HepG2 (cell line): ENCODE measurements around the gene EZH1. TPM values are rescaled to one million over a fixed set of nuclear protein-coding genes. Genes with fewer than 3 reads are reported as not detected.

Source experiments
- CHD2 ChIP-seq: IDR thresholded peaks from 2 replicates; pipeline ENCODE4 v1.6.1; 2011; ENCODE audit warnings: low read depth, low read length, improper control_type of control experiment
- SMAD3 ChIP-seq: sonication (generic); formaldehyde crosslinking; IDR thresholded peaks from 2 replicates; pipeline ENCODE4 v1.4.0; 2020; ENCODE audit warnings: missing genetic modification reagents
- TCF7 ChIP-seq: sonication (generic); IDR thresholded peaks from 2 replicates; pipeline ENCODE4 v1.6.1; 2016; ENCODE audit warnings: antibody characterized with exemption, low read depth
- ZNF382 ChIP-seq: sonication (generic); formaldehyde crosslinking; IDR thresholded peaks from 2 replicates; pipeline ENCODE4 v1.5.0; 2020; ENCODE audit warnings: missing genetic modification reagents, mild to moderate bottlenecking, borderline replicate concordance
- ZNF562 ChIP-seq: sonication (generic); formaldehyde crosslinking; IDR thresholded peaks from 2 replicates; pipeline ENCODE4 v1.8.0; 2022; ENCODE audit warnings: missing genetic modification reagents, borderline replicate concordance
- polyA plus RNA-seq, 8 experiments: library from polyadenylated mRNA; depleted of rRNA in 3 of 8; stranded (reverse) in 7 of 8; unstranded in 1 of 8; fragments of >200 nt; fragmentation: Illumina TruSeq in 4 of 8; extraction: Trizol in 4 of 8; gene quantifications; 2 replicates each; pipeline versions ENCODE4 v1.2.1 to v1.2.3, GENCODE V29; 2011 to 2016; ENCODE audit warnings: low read depth in 4 of 8, missing spikeins in 1 of 8, mixed read lengths in 1 of 8; ENCODE audit not compliant: insufficient read depth in 1 of 8
- total RNA-seq, 5 experiments: library from RNA; depleted of rRNA; stranded (reverse); fragments of >200 nt; fragmentation: Illumina TruSeq; extraction: Trizol; gene quantifications; 2 replicates each; pipeline ENCODE4 v1.2.3, GENCODE V29; 2016; ENCODE audit warnings: low read depth in 1 of 5
- TF ChIP-seq, protein P1 (sequence below): sonication (generic); formaldehyde crosslinking; IDR thresholded peaks from 2 replicates; pipeline ENCODE4 v1.4.0; 2020; ENCODE audit warnings: missing genetic modification reagents, borderline replicate concordance
- TF ChIP-seq, protein P2 (sequence below): sonication (generic); formaldehyde crosslinking; IDR thresholded peaks from 2 replicates; pipeline ENCODE4 v1.8.1; 2022; ENCODE audit warnings: mild to moderate bottlenecking, missing genetic modification reagents
- TF ChIP-seq, protein P3 (sequence below): sonication (generic); formaldehyde crosslinking; conservative IDR thresholded peaks from 2 replicates; pipeline ENCODE4 v1.4.0; 2020; ENCODE audit warnings: mild to moderate bottlenecking, missing genetic modification reagents, moderate library complexity
- TF ChIP-seq, protein P4 (sequence below): sonication (generic); formaldehyde crosslinking; IDR thresholded peaks from 2 replicates; pipeline ENCODE4 v1.8.0; 2022; ENCODE audit warnings: mild to moderate bottlenecking, missing genetic modification reagents; ENCODE audit not compliant: insufficient replicate concordance
- TF ChIP-seq, protein P5 (sequence below): sonication (generic); formaldehyde crosslinking; IDR thresholded peaks from 2 replicates; pipeline ENCODE4 v1.8.0; 2022; ENCODE audit warnings: mild to moderate bottlenecking, missing genetic modification reagents, borderline replicate concordance

EZH1 gene
- total and polyA plus RNA-seq, 2 of the 13 experiments (the other 11 are each of a cell fraction or from before 2014, with no cell fraction given), result 11.6 to 24.0 TPM

DNA sequence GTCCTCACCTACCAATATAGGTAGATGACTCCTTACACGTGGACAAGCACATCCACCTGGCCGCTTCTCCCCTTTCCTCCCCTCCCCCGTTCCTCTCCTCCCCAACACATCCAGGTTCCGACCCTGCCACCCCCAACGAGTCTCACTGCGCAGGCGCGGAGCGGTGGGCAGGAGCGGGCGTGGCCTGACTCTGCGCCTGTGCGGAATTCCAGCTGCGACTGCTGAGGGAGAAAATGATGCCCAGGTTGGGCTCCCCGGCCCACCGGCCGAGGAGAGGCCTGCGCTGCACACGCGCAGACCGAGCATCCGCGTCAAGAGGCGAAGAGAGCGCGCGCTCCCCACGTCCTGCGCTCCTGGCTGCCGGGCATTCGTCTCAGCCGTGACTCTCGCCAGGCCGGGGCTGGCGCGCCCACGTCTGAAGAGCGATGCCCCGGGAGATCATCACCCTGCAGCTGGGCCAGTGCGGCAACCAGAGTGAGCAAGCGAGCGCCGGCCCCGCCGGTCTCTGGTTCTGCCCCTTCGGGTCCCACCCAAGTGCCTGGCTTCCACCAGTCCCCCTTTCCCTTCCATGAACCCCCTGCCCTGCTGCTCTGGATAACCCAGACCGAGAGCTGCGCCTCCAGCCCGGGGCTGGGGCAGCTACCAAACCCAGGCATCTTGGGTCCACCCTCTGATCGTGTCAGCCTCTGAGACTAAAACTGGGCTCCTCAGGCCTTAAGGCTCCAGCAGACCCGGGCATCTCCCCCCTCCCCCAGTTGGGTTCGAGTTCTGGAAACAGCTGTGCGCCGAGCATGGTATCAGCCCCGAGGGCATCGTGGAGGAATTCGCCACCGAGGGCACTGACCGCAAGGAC is 85.5 kb downstream of the EZH1 start, which contains the start of gene TUBG2 (continued):
- TF ChIP-seq, protein P1, sequence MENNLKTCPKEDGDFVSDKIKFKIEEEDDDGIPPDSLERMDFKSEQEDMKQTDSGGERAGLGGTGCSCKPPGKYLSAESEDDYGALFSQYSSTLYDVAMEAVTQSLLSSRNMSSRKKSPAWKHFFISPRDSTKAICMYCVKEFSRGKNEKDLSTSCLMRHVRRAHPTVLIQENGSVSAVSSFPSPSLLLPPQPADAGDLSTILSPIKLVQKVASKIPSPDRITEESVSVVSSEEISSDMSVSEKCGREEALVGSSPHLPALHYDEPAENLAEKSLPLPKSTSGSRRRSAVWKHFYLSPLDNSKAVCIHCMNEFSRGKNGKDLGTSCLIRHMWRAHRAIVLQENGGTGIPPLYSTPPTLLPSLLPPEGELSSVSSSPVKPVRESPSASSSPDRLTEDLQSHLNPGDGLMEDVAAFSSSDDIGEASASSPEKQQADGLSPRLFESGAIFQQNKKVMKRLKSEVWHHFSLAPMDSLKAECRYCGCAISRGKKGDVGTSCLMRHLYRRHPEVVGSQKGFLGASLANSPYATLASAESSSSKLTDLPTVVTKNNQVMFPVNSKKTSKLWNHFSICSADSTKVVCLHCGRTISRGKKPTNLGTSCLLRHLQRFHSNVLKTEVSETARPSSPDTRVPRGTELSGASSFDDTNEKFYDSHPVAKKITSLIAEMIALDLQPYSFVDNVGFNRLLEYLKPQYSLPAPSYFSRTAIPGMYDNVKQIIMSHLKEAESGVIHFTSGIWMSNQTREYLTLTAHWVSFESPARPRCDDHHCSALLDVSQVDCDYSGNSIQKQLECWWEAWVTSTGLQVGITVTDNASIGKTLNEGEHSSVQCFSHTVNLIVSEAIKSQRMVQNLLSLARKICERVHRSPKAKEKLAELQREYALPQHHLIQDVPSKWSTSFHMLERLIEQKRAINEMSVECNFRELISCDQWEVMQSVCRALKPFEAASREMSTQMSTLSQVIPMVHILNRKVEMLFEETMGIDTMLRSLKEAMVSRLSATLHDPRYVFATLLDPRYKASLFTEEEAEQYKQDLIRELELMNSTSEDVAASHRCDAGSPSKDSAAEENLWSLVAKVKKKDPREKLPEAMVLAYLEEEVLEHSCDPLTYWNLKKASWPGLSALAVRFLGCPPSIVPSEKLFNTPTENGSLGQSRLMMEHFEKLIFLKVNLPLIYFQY, result 0 out of 2 replicates have a peak, but pooled peaks have one; percentile 77
- TF ChIP-seq TCF7 (no peak), CHD2 (no peak), ZNF382 (CRISPR knock-in tag) (no peak), ZNF562 (CRISPR knock-in tag) (no peak), SMAD3 (CRISPR knock-in tag) (peak; percentile 35; the same call in 1 of the 2 replicates)
- TF ChIP-seq, protein P2, sequence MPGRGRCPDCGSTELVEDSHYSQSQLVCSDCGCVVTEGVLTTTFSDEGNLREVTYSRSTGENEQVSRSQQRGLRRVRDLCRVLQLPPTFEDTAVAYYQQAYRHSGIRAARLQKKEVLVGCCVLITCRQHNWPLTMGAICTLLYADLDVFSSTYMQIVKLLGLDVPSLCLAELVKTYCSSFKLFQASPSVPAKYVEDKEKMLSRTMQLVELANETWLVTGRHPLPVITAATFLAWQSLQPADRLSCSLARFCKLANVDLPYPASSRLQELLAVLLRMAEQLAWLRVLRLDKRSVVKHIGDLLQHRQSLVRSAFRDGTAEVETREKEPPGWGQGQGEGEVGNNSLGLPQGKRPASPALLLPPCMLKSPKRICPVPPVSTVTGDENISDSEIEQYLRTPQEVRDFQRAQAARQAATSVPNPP, result no peak
- TF ChIP-seq, protein P3, sequence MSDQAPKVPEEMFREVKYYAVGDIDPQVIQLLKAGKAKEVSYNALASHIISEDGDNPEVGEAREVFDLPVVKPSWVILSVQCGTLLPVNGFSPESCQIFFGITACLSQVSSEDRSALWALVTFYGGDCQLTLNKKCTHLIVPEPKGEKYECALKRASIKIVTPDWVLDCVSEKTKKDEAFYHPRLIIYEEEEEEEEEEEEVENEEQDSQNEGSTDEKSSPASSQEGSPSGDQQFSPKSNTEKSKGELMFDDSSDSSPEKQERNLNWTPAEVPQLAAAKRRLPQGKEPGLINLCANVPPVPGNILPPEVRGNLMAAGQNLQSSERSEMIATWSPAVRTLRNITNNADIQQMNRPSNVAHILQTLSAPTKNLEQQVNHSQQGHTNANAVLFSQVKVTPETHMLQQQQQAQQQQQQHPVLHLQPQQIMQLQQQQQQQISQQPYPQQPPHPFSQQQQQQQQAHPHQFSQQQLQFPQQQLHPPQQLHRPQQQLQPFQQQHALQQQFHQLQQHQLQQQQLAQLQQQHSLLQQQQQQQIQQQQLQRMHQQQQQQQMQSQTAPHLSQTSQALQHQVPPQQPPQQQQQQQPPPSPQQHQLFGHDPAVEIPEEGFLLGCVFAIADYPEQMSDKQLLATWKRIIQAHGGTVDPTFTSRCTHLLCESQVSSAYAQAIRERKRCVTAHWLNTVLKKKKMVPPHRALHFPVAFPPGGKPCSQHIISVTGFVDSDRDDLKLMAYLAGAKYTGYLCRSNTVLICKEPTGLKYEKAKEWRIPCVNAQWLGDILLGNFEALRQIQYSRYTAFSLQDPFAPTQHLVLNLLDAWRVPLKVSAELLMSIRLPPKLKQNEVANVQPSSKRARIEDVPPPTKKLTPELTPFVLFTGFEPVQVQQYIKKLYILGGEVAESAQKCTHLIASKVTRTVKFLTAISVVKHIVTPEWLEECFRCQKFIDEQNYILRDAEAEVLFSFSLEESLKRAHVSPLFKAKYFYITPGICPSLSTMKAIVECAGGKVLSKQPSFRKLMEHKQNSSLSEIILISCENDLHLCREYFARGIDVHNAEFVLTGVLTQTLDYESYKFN (CRISPR knock-in tag), result no peak; the same call in 1 of the 2 replicates
- TF ChIP-seq, protein P4, sequence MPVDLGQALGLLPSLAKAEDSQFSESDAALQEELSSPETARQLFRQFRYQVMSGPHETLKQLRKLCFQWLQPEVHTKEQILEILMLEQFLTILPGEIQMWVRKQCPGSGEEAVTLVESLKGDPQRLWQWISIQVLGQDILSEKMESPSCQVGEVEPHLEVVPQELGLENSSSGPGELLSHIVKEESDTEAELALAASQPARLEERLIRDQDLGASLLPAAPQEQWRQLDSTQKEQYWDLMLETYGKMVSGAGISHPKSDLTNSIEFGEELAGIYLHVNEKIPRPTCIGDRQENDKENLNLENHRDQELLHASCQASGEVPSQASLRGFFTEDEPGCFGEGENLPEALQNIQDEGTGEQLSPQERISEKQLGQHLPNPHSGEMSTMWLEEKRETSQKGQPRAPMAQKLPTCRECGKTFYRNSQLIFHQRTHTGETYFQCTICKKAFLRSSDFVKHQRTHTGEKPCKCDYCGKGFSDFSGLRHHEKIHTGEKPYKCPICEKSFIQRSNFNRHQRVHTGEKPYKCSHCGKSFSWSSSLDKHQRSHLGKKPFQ (CRISPR knock-in tag), result peak; percentile 75
- TF ChIP-seq, protein P5, sequence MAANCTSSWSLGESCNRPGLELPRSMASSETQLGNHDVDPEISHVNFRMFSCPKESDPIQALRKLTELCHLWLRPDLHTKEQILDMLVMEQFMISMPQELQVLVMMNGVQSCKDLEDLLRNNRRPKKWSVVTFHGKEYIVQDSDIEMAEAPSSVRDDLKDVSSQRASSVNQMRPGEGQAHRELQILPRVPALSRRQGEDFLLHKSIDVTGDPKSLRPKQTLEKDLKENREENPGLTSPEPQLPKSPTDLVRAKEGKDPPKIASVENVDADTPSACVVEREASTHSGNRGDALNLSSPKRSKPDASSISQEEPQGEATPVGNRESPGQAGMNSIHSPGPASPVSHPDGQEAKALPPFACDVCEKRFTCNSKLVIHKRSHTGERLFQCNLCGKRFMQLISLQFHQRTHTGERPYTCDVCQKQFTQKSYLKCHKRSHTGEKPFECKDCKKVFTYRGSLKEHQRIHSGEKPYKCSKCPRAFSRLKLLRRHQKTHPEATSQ (CRISPR knock-in tag), result no peak
